GM23338 (cell line): ENCODE data around the gene DZIP1. TPM values are rescaled to one million over a fixed set of nuclear protein-coding genes. Genes with fewer than 3 reads are reported as not detected.

Source experiments
- ATAC-seq: fragments of 200-7000 bp; cut with Tn5 transposase; 3 replicates; pipeline ENCODE4 v1.9.1; 2020
- DNase-seq: peaks from one replicate; pipeline ENCODE4 v3.0.0-alpha.2; 2015; ENCODE audit warnings: low spot score
- H2AFZ ChIP-seq: fragments of 200-600 bp; sonication (generic); 2 replicates; pipeline ENCODE4 v1.8.0; 2016; ENCODE audit warnings: antibody characterized with exemption, mild to moderate bottlenecking, moderate library complexity
- H3F3A ChIP-seq: fragments of 200-600 bp; sonication (generic); replicated peaks from 2 replicates; pipeline ENCODE4 v1.8.0; 2017; ENCODE audit warnings: antibody characterized with exemption, mixed run types, low read depth
- H3K27ac ChIP-seq: fragments of 200-600 bp; sonication (generic); 2 replicates; pipeline ENCODE4 v1.6.1; 2016; ENCODE audit warnings: low read depth
- H3K27me3 ChIP-seq: fragments of 200-600 bp; sonication (generic); 2 replicates; pipeline ENCODE4 v1.8.0; 2016; ENCODE audit warnings: mild to moderate bottlenecking, mixed run types, moderate library complexity; ENCODE audit not compliant: insufficient read depth
- H3K36me3 ChIP-seq: fragments of 200-600 bp; sonication (generic); 2 replicates; pipeline ENCODE4 v1.8.0; 2016; ENCODE audit warnings: mild to moderate bottlenecking; ENCODE audit not compliant: insufficient read depth
- H3K4me1 ChIP-seq: fragments of 200-600 bp; sonication (generic); 2 replicates; pipeline ENCODE4 v1.8.0; 2016; ENCODE audit warnings: mild to moderate bottlenecking, moderate library complexity; ENCODE audit not compliant: insufficient read depth
- H3K4me2 ChIP-seq: fragments of 200-600 bp; sonication (generic); 2 replicates; pipeline ENCODE4 v1.7.1; 2017; ENCODE audit warnings: mixed run types
- H3K4me3 ChIP-seq: fragments of 200-600 bp; sonication (generic); 2 replicates; pipeline ENCODE4 v1.6.1; 2016; ENCODE audit warnings: mixed run types
- H3K79me2 ChIP-seq: fragments of 200-600 bp; sonication (generic); replicated peaks from 2 replicates; pipeline ENCODE4 v1.8.0; 2017; ENCODE audit warnings: mild to moderate bottlenecking; ENCODE audit not compliant: insufficient read depth
- H3K9me2 ChIP-seq: fragments of 200-600 bp; sonication (generic); 2 replicates; pipeline ENCODE4 v1.8.0; 2017; ENCODE audit not compliant: insufficient read depth
- H4K20me1 ChIP-seq: fragments of 200-600 bp; sonication (generic); replicated peaks from 2 replicates; pipeline ENCODE4 v1.8.0; 2017; ENCODE audit warnings: mild to moderate bottlenecking; ENCODE audit not compliant: insufficient read depth
- H3K27ac Mint-ChIP-seq: 2 replicates; pipeline ENCODE4 v1.8.0; 2020; ENCODE audit warnings: inconsistent platforms, mild to moderate bottlenecking, moderate library complexity, mixed read lengths
- H3K27me3 Mint-ChIP-seq: 3 replicates; pipeline ENCODE4 v1.8.0; 2022; ENCODE audit warnings: low read depth, mild to moderate bottlenecking, moderate library complexity, mixed read lengths, inconsistent platforms; ENCODE audit not compliant: insufficient read depth, poor library complexity
- H3K36me3 Mint-ChIP-seq: 3 replicates; pipeline ENCODE4 v1.8.0; 2021; ENCODE audit warnings: low read depth, mild to moderate bottlenecking, inconsistent platforms, moderate library complexity, mixed read lengths
- H3K4me1 Mint-ChIP-seq: 3 replicates; pipeline ENCODE4 v1.8.0; 2020; ENCODE audit warnings: mild to moderate bottlenecking, inconsistent platforms, mixed read lengths
- H3K4me3 Mint-ChIP-seq: 3 replicates; pipeline ENCODE4 v1.8.0; 2021; ENCODE audit warnings: moderate library complexity, mild to moderate bottlenecking, inconsistent platforms, mixed read lengths
- H3K9me3 Mint-ChIP-seq: 3 replicates; pipeline ENCODE4 v1.8.0; 2020; ENCODE audit warnings: moderate library complexity, mild to moderate bottlenecking, inconsistent platforms, mixed read lengths
- CREB1 ChIP-seq: fragments of 250-450 bp; sonication (Bioruptor Pico); IDR thresholded peaks from 2 replicates; pipeline ENCODE4 v1.5.0; 2020; ENCODE audit warnings: low read depth, mild to moderate bottlenecking, moderate library complexity
- EZH2 ChIP-seq: fragments of 200-600 bp; sonication (generic); IDR thresholded peaks from one replicate; pipeline ENCODE4 v1.8.0; 2017; ENCODE audit warnings: antibody characterized with exemption, mild to moderate bottlenecking, low read depth; ENCODE audit not compliant: unreplicated experiment
- JUNB ChIP-seq: IDR thresholded peaks from one replicate; pipeline ENCODE4 v1.6.1; 2016; ENCODE audit warnings: antibody characterized with exemption; ENCODE audit not compliant: unreplicated experiment
- NANOG ChIP-seq: IDR thresholded peaks from 2 replicates; pipeline ENCODE4 v1.6.1; 2016; ENCODE audit warnings: antibody characterized with exemption, borderline replicate concordance
- POLR2AphosphoS5 ChIP-seq: IDR thresholded peaks from 2 replicates; pipeline ENCODE4 v1.6.1; 2016; ENCODE audit warnings: antibody characterized with exemption, low read depth
- polyA plus RNA-seq: library from polyadenylated mRNA; unstranded; fragments of >200 nt; fragmentation: Nextera tagmentation; extraction: Ambion mirVana; gene quantifications from 2 replicates; pipeline ENCODE4 v1.2.1, GENCODE V29; 2016
- total RNA-seq: library from RNA; depleted of rRNA; stranded (reverse); fragments of >200 nt; shearing (Covaris generic); gene quantifications from 2 replicates; pipeline ENCODE4 v1.2.3, GENCODE V29; 2014
- TF ChIP-seq, protein P1 (sequence below): IDR thresholded peaks from one replicate; pipeline ENCODE4 v1.6.1; 2018; ENCODE audit warnings: antibody characterized with exemption; ENCODE audit not compliant: unreplicated experiment

DZIP1 gene
- total and polyA plus RNA-seq, 2 experiments from 2014 or later = 10.6 to 24.2 TPM

DNA sequence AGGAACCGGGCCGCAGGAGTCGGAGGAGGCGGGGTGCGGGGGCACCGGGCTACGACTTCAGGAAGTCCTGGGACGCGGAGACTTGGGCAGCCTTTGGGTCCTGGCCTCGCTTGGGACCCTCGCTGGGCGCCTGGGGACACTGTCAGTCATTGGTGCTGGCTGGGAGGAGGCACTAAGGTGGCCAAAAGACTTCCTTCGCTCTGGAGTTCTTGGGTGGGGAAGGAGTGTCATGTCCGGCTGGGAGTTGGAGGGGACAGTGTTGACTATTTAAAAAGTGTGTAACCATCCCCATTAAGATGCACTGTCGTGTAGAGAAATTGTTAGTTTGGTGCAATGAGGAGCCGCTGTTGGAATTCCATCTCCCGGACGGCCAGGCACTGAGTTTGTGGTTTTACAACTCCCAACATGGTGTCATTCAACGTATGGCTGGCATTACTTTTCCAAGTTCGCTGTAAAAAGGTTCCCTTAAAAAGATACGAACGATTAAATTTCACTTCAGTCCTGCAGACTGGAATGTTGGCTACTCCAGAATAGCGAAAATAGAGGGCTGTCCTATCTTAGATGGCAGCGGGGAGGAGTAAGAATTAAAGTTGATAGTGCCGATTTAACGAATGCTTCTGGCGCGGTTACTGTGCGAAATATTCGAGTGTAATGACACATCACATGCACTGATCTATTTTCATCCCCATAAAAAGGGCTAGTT is 33.2 kb upstream of the DZIP1 start:
- H3K4me1 Mint-ChIP-seq = peaks cover 30% of the 10 kb centered on the region
- Histone ChIP-seq H3K4me2 (peak overlapping the region; percentile 82), H3K4me1 (peaks cover 25% of the 10 kb centered on the region), H3K4me3 (peak overlapping the region; percentile 79), H3K36me3 (no peaks in the 10 kb centered on the region), H3K27ac (no peak overlapping the region), H3F3A (no peaks in the 10 kb centered on the region), H3K27me3 (no peaks in the 10 kb centered on the region), H3K79me2 (peaks cover 61% of the 10 kb centered on the region), H2AFZ (peak overlapping the region; percentile 28; the same call in 1 of the 2 replicates), H3K9me2 (no peaks in the 10 kb centered on the region), H4K20me1 (no peaks in the 10 kb centered on the region; the same call in 1 of the 2 replicates)
- no peak for TF ChIP-seq NANOG
- no peak for TF ChIP-seq CREB1 (CRISPR knock-in tag)
- no peak for TF ChIP-seq JUNB
- TF ChIP-seq, protein P1, sequence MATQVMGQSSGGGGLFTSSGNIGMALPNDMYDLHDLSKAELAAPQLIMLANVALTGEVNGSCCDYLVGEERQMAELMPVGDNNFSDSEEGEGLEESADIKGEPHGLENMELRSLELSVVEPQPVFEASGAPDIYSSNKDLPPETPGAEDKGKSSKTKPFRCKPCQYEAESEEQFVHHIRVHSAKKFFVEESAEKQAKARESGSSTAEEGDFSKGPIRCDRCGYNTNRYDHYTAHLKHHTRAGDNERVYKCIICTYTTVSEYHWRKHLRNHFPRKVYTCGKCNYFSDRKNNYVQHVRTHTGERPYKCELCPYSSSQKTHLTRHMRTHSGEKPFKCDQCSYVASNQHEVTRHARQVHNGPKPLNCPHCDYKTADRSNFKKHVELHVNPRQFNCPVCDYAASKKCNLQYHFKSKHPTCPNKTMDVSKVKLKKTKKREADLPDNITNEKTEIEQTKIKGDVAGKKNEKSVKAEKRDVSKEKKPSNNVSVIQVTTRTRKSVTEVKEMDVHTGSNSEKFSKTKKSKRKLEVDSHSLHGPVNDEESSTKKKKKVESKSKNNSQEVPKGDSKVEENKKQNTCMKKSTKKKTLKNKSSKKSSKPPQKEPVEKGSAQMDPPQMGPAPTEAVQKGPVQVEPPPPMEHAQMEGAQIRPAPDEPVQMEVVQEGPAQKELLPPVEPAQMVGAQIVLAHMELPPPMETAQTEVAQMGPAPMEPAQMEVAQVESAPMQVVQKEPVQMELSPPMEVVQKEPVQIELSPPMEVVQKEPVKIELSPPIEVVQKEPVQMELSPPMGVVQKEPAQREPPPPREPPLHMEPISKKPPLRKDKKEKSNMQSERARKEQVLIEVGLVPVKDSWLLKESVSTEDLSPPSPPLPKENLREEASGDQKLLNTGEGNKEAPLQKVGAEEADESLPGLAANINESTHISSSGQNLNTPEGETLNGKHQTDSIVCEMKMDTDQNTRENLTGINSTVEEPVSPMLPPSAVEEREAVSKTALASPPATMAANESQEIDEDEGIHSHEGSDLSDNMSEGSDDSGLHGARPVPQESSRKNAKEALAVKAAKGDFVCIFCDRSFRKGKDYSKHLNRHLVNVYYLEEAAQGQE = no peak
- H3K27ac Mint-ChIP-seq = no peak overlapping the region
- peaks cover 3% of the 10 kb centered on the region for H3K27me3 Mint-ChIP-seq
- no peaks in the 10 kb centered on the region; the same call in 2 of the 3 replicates for H3K9me3 Mint-ChIP-seq
- DNase-seq = peak; percentile 61
- ATAC-seq = peak; percentile 32
- peak overlapping the region; percentile 87 for H3K4me3 Mint-ChIP-seq
- H3K36me3 Mint-ChIP-seq = no peaks in the 10 kb centered on the region

DNA sequence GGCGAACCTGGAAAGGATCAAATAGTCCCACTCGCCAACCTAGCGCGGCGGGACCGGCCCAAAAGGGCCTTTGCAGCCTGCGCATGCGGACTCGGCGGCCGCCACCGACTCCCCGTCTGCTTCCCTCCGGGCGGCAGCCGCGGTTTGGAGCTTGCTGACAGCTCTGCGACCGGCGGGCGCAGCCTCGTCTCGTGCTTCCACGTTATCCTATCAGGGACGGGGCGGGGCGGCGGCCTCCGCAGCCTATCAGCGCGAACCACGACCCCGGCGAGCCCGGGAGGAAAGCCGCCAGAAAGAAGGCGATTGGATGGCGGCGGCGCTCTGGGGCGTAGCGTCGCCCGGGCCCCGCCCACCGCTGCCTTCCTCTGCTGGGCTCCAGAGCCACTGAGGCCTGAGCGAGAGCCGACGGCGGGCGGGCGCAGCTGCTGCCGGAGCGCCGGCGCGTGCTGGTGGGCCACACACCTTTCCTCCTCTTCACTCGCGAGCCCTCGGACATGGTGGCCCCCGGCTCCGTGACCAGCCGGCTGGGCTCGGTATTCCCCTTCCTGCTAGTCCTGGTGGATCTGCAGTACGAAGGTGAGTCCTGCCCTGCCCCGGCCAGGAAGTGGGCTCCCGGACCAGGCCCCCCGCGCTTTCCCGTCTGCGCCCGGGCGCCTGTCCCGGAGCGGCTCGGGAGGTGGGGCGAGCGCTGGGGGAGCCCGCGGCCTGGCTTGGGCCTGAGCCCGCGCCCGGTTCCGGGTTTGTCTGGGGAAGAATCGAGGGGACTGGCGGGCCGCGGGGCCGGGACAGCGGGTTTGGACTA is 32.5 kb upstream of the DZIP1 start, which contains the start of gene DNAJC3:
Gene DNAJC3, plus strand, starts transcription at position 378 of the 802 bp plus-strand sequence. Its CDS starts 117 bp downstream, at position 495.
- Histone ChIP-seq H3K79me2 (peaks cover 53% of the 10 kb centered on the region), H3K9me2 (no peaks in the 10 kb centered on the region), H3K27me3 (no peaks in the 10 kb centered on the region), H3K27ac (peak within 1 kb of the TSS; percentile 83), H3F3A (no peaks in the 10 kb centered on the region), H3K4me2 (peak within 1 kb of the TSS; percentile 88), H3K4me3 (peak within 1 kb of the TSS; percentile 79), H3K4me1 (peaks cover 21% of the 10 kb centered on the region), H3K36me3 (no peaks in the 10 kb centered on the region), H4K20me1 (no peaks in the 10 kb centered on the region; the same call in 1 of the 2 replicates), H2AFZ (peak within 1 kb of the TSS; percentile 89)
- Mint-ChIP-seq H3K27ac (peak within 1 kb of the TSS; percentile 88), H3K27me3 (peaks cover 3% of the 10 kb centered on the region), H3K4me1 (peaks cover 30% of the 10 kb centered on the region), H3K4me3 (peak within 1 kb of the TSS; percentile 87), H3K36me3 (peaks cover 2% of the 10 kb centered on the region), H3K9me3 (peaks cover 3% of the 10 kb centered on the region)
- ATAC-seq = peak; percentile 95
- TF ChIP-seq EZH2 = no peak
- peak; percentile 87 for TF ChIP-seq POLR2AphosphoS5
- TF ChIP-seq CREB1 (CRISPR knock-in tag) = peak; percentile 73; the same call in 1 of the 2 replicates
- peak; percentile 98 for DNase-seq
